IMR-90 (cell line): ENCODE results near the gene VWA8. TPM values are rescaled to one million over a fixed set of nuclear protein-coding genes. Genes with fewer than 3 reads are reported as not detected.

Source experiments
- ATAC-seq: fragments of 200-7000 bp; cut with Tn5 transposase; 2 replicates; pipeline ENCODE4 v1.9.1; 2020; ENCODE audit warnings: low read depth, mild to moderate bottlenecking, moderate library complexity
- BruUV-seq: library from RNA; stranded (reverse); fragments of 400-500 nt; replicated peaks from 2 replicates; lab custom pipeline; 2021; lab: Mats Ljungman, UMichigan
- CTCF ChIA-PET: fragments of 300-600 bp; formaldehyde crosslinking; extraction: SDS; loops from one replicate; lab custom pipeline; 2021; ENCODE audit warnings: antibody characterized with exemption; lab: Yijun Ruan, JAX
- POLR2A ChIA-PET: fragments of 300-600 bp; sonication (Branson Sonifier 250); formaldehyde crosslinking; loops from one replicate; lab custom pipeline; 2022; ENCODE audit warnings: antibody characterized with exemption; ENCODE audit not compliant: unreplicated experiment; lab: Charles Lee
- DNase-seq: peaks from one replicate; pipeline ENCODE4 v3.0.0; 2013
- H2AFZ ChIP-seq: replicated peaks from 2 replicates; pipeline ENCODE3; 2013; ENCODE audit warnings: low read length, mild to moderate bottlenecking; ENCODE audit not compliant: poor library complexity
- H2AK5ac ChIP-seq: 2 replicates; pipeline ENCODE4 v1.6.1; 2013; ENCODE audit warnings: low read depth, low read length, inconsistent platforms
- H2AK9ac ChIP-seq: replicated peaks from 2 replicates; pipeline ENCODE3; 2013; ENCODE audit warnings: mild to moderate bottlenecking, low read depth, low read length, moderate library complexity; ENCODE audit not compliant: poor library complexity
- H2BK120ac ChIP-seq: 2 replicates; pipeline ENCODE4 v1.6.1; 2013; ENCODE audit warnings: low read depth, low read length, inconsistent platforms
- H2BK15ac ChIP-seq: 3 replicates; pipeline ENCODE4 v1.6.1; 2013; ENCODE audit warnings: low read depth, low read length, inconsistent platforms
- H2BK20ac ChIP-seq: 2 replicates; pipeline ENCODE4 v1.6.1; 2013; ENCODE audit warnings: low read depth, mild to moderate bottlenecking, inconsistent platforms, low read length, moderate library complexity
- H2BK5ac ChIP-seq: 2 replicates; pipeline ENCODE4 v1.6.1; 2013; ENCODE audit warnings: mild to moderate bottlenecking, low read depth, low read length, inconsistent platforms; ENCODE audit not compliant: poor library complexity, severe bottlenecking
- H3K14ac ChIP-seq: replicated peaks from 2 replicates; pipeline ENCODE4 v1.6.1; 2013; ENCODE audit warnings: low read depth, low read length, inconsistent platforms
- H3K18ac ChIP-seq: 2 replicates; pipeline ENCODE4 v1.6.1; 2013; ENCODE audit warnings: low read depth, low read length, control low read depth
- H3K23ac ChIP-seq: 2 replicates; pipeline ENCODE4 v1.6.1; 2013; ENCODE audit warnings: low read depth, low read length, inconsistent platforms
- H3K27ac ChIP-seq: 2 replicates; pipeline ENCODE4 v1.5.1; 2013; ENCODE audit warnings: mild to moderate bottlenecking, control low read depth, low read length; ENCODE audit not compliant: insufficient read depth
- H3K27me3 ChIP-seq: 2 replicates; pipeline ENCODE4 v1.6.1; 2013; ENCODE audit warnings: low read length; ENCODE audit not compliant: control insufficient read depth, insufficient read depth
- H3K36me3 ChIP-seq: 2 replicates; pipeline ENCODE4 v1.6.1; 2013; ENCODE audit warnings: low read length, mixed read lengths; ENCODE audit not compliant: control insufficient read depth, insufficient read depth
- H3K4ac ChIP-seq: 2 replicates; pipeline ENCODE4 v1.6.1; 2013; ENCODE audit warnings: low read depth, low read length, inconsistent platforms
- H3K4me1 ChIP-seq: 2 replicates; pipeline ENCODE4 v1.6.1; 2013; ENCODE audit warnings: low read length, mixed read lengths; ENCODE audit not compliant: control insufficient read depth, insufficient read depth
- H3K4me2 ChIP-seq: 2 replicates; pipeline ENCODE4 v1.6.1; 2013; ENCODE audit warnings: low read depth, mild to moderate bottlenecking, control low read depth, low read length, moderate library complexity
- H3K4me3 ChIP-seq: 2 replicates; pipeline ENCODE4 v1.5.1; 2013; ENCODE audit warnings: low read depth, mild to moderate bottlenecking, control low read depth, low read length, moderate library complexity; ENCODE audit not compliant: insufficient read depth
- H3K56ac ChIP-seq: 2 replicates; pipeline ENCODE4 v1.6.1; 2013; ENCODE audit warnings: low read length, inconsistent platforms; ENCODE audit not compliant: insufficient read depth; ENCODE audit errors: extremely low read depth
- H3K79me1 ChIP-seq, 2 experiments: 2 replicates each; pipeline ENCODE4 v1.6.1; 2013; ENCODE audit warnings: low read length in 2 of 2, inconsistent platforms in 1 of 2, low read depth in 1 of 2
- H3K9ac ChIP-seq: 2 replicates; pipeline ENCODE4 v1.6.1; 2013; ENCODE audit warnings: low read depth, low read length, control low read depth
- H3K9me1 ChIP-seq: 2 replicates; pipeline ENCODE4 v1.6.1; 2013; ENCODE audit warnings: low read length, inconsistent platforms; ENCODE audit not compliant: insufficient read depth
- H3K9me3 ChIP-seq: 2 replicates; pipeline ENCODE4 v1.6.1; 2013; ENCODE audit warnings: low read length; ENCODE audit not compliant: control insufficient read depth, insufficient read depth
- H4K20me1 ChIP-seq: 2 replicates; pipeline ENCODE4 v1.6.1; 2013; ENCODE audit warnings: low read length, inconsistent platforms; ENCODE audit not compliant: insufficient read depth
- H4K5ac ChIP-seq: 2 replicates; pipeline ENCODE4 v1.6.1; 2013; ENCODE audit warnings: mild to moderate bottlenecking, low read depth, low read length, control low read depth
- H4K8ac ChIP-seq, 2 experiments: 2 replicates each; pipeline ENCODE4 v1.6.1; 2013; ENCODE audit warnings: low read depth in 2 of 2, low read length in 2 of 2, control low read depth in 1 of 2, inconsistent platforms in 1 of 2
- H4K91ac ChIP-seq: 2 replicates; pipeline ENCODE4 v1.6.1; 2013; ENCODE audit warnings: low read depth, low read length, inconsistent platforms; ENCODE audit not compliant: insufficient read depth
- CEBPB ChIP-seq: IDR thresholded peaks from 2 replicates; pipeline ENCODE4 v1.6.1; 2012; ENCODE audit warnings: low read depth, low read length, improper control_type of control experiment
- MAFK ChIP-seq: IDR thresholded peaks from 2 replicates; pipeline ENCODE4 v1.6.1; 2012; ENCODE audit warnings: low read depth, low read length, improper control_type of control experiment
- WGBS, 2 experiments: methylation state at CpG; one replicate each; pipeline versions ENCODE4 v1.1.5 to v1.1.7; 2013; ENCODE audit warnings: missing lambda C conversion rate in 2 of 2; ENCODE audit not compliant: insufficient read length in 1 of 2; ENCODE audit errors: extremely low coverage in 2 of 2; 5-methylcytosine and 5-hydroxymethylcytosine counted together
- dilution Hi-C: fragments of 300-500 bp; cut with HindIII; formaldehyde crosslinking; loops from one replicate; pipeline ENCODE4 v1.14.3; 2018; ENCODE audit warnings: low sequenced_read_pairs; ENCODE audit not compliant: unreplicated experiment
- in situ Hi-C: fragments of 300-500 bp; cut with MboI; formaldehyde crosslinking; loops from 3 replicates; pipeline ENCODE4 v1.14.3; 2019; ENCODE audit warnings: low sequenced_read_pairs, inconsistent platforms, mixed read lengths
- intact Hi-C: fragments of 100-400 bp; cut with micrococcal nuclease; formaldehyde crosslinking; loops from 2 replicates; pipeline ENCODE4 v1.10.0; 2022
- polyA plus RNA-seq, 3 experiments: library from polyadenylated mRNA; depleted of rRNA; stranded (reverse); fragments of >200 nt; gene quantifications; 2 replicates each; pipeline ENCODE4 v1.2.3, GENCODE V29; 2012; ENCODE audit warnings: low replicate concordance in 1 of 3
- total RNA-seq: library from RNA; depleted of rRNA; stranded (reverse); fragments of >200 nt; gene quantifications from 2 replicates; pipeline ENCODE4 v1.2.3, GENCODE V29; 2012

VWA8 gene
- total and polyA plus RNA-seq, 2 of the 4 experiments (the other 2 are of a cell fraction) = 5.9 to 18.3 TPM

DNA sequence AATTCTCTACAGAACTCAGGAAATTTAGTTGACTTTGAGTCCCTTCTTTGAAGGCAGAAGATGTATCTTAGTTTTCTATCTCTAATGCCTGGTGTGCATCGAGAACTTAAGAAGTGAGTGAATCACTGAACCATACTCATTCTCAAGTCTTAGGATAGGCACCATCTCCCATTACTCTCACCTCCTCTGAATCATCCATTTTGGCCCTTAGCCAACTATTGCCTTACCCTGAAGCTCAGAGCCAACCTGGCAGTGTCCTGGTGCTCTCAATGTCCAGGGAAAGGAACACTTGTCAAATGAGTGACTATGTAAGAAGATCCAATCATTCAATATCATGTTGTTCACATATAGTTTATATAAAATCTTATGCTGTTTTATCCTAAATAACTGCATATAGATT is 357.0 kb downstream of the VWA8 start:
- no peak overlapping the region for H2BK120ac ChIP-seq
- no peak overlapping the region for H4K8ac ChIP-seq
- H3K18ac ChIP-seq = no peak overlapping the region
- CTCF ChIA-PET = no interaction called here
- H3K4me2 ChIP-seq = no peak overlapping the region
- 0 out of 2 replicates have a peak overlapping the region, but pooled peaks have one; percentile 57 for H2BK20ac ChIP-seq
- no peaks in the 10 kb centered on the region for H4K20me1 ChIP-seq
- no peak overlapping the region for H3K56ac ChIP-seq
- in situ Hi-C loops (no loop called here), dilution Hi-C loops (no loop called here), intact Hi-C loops (no loop called here)
- no peak overlapping the region for H2AFZ ChIP-seq
- no TSS peak for BruUV-seq
- H3K9ac ChIP-seq = no peak overlapping the region
- H3K14ac ChIP-seq = 0 out of 2 replicates have a peak overlapping the region, but pooled peaks have one; percentile 53
- H3K9me3 ChIP-seq = no peaks in the 10 kb centered on the region
- peak overlapping the region; percentile 40; the same call in 1 of the 2 replicates for H4K91ac ChIP-seq
- no peak overlapping the region for H2AK5ac ChIP-seq
- no peak for ATAC-seq
- H2BK5ac ChIP-seq = no peak overlapping the region
- no peaks in the 10 kb centered on the region for H3K79me1 ChIP-seq
- H3K4me1 ChIP-seq = peaks cover 3% of the 10 kb centered on the region
- H4K5ac ChIP-seq = no peak overlapping the region
- no peak overlapping the region for H3K27ac ChIP-seq
- no CpG with 5 or more reads among the region's 1 CpG for WGBS, 2 experiments
- no peak overlapping the region for H2AK9ac ChIP-seq
- DNase-seq = peak; percentile 78
- 0 out of 2 replicates have a peak, but pooled peaks cover 4% of the 10 kb centered on the region for H3K36me3 ChIP-seq
- H2BK15ac ChIP-seq = no peak overlapping the region
- H3K27me3 ChIP-seq = no peaks in the 10 kb centered on the region
- H3K4me3 ChIP-seq = no peak overlapping the region
- H3K9me1 ChIP-seq = no peaks in the 10 kb centered on the region
- POLR2A ChIA-PET = no interaction called here
- TF ChIP-seq CEBPB (peak; percentile 39; the same call in 1 of the 2 replicates), MAFK (no peak)
- H3K4ac ChIP-seq = peak overlapping the region; percentile 26; the same call in 1 of the 2 replicates
- no peak overlapping the region for H3K23ac ChIP-seq
